ENCODE measurements around the gene CLMP.

The CLMP gene

GRCh38 chr11:123073343-123074057, 121.5 kb downstream of the CLMP start:
- H3K9ac ChIP-seq, result no peak overlapping the region
- no peak for TF ChIP-seq Cebpa-rat (IDR thresholded peaks at IDR 0.05)
- H3K4me2 ChIP-seq, result no peak overlapping the region
- H3K27me3 ChIP-seq, result no peaks in the 10 kb centered on the region
- H3K36me3 ChIP-seq, result no peaks in the 10 kb centered on the region
- H3K9me3 ChIP-seq (replicated peaks in 1 of 11), result no peaks in the 10 kb centered on the region
- H3K27ac ChIP-seq, result no peak overlapping the region
- no peak overlapping the region for H3K4me3 ChIP-seq
- H4K20me1 ChIP-seq, result no peaks in the 10 kb centered on the region
- peaks cover 28 to 41% (median 33%) of the 10 kb centered on the region in 10 experiments for H3K4me1 ChIP-seq

GRCh38 chr11:123072762-123073161, 122.3 kb downstream of the CLMP start:
- no peaks in the 10 kb centered on the region for H3K36me3 ChIP-seq
- no peak overlapping the region for H3K27ac ChIP-seq
- H3K4me2 ChIP-seq, result peak overlapping the region in 2 of 11 experiments; percentile 95 to 99; a peak in 3 of 22 replicates

GRCh38 chr11:123072332-123072761, 122.7 kb downstream of the CLMP start:
- H3K27ac ChIP-seq, result no peak overlapping the region
- H3K4me1 ChIP-seq, result peaks cover 38 to 50% (median 44%) of the 10 kb centered on the region in 10 experiments
- H3K36me3 ChIP-seq, result no peaks in the 10 kb centered on the region
- peak overlapping the region in 7 of 11 experiments; percentile 2 to 99 (median 43); a peak in 9 of 22 replicates for H3K4me2 ChIP-seq
- TF ChIP-seq Cebpa-rat (IDR thresholded peaks at IDR 0.05), result no peak
- H3K4me3 ChIP-seq, result no peak overlapping the region
- no peaks in the 10 kb centered on the region for H3K27me3 ChIP-seq
- H3K9me3 ChIP-seq (replicated peaks in 1 of 11), result no peaks in the 10 kb centered on the region
- H3K9ac ChIP-seq, result no peak overlapping the region
- H4K20me1 ChIP-seq, result no peaks in the 10 kb centered on the region

More at GRCh38 chr11:123072762-123073161, 122.3 kb downstream of the CLMP start:
- Histone ChIP-seq H3K9ac (no peak overlapping the region), H3K27me3 (no peaks in the 10 kb centered on the region), H3K4me1 (peaks cover 35 to 47% (median 40%) of the 10 kb centered on the region in 10 experiments), H4K20me1 (no peaks in the 10 kb centered on the region), H3K4me3 (no peak overlapping the region), H3K9me3 (replicated peaks in 1 of 11) (no peaks in the 10 kb centered on the region)
- TF ChIP-seq Cebpa-rat (IDR thresholded peaks at IDR 0.05), result no peak

- H3K27ac ChIP-seq, result peak overlapping the region; percentile 55 to 86 (median 79); a peak in 21 of 22 replicates
- peaks cover 51 to 67% (median 56%) of the 10 kb centered on the region in 10 experiments for H3K4me1 ChIP-seq
- no peaks in the 10 kb centered on the region for H3K27me3 ChIP-seq
- no peaks in the 10 kb centered on the region for H3K9me3 ChIP-seq (replicated peaks in 1 of 11)
- peak overlapping the region; percentile 77 to 99 (median 88) for H3K4me2 ChIP-seq
- H4K20me1 ChIP-seq, result no peaks in the 10 kb centered on the region
- TF ChIP-seq Cebpa-rat (IDR thresholded peaks at IDR 0.05), result no peak
- peak overlapping the region; percentile 45 to 64 (median 53) for H3K4me3 ChIP-seq
- no peaks in the 10 kb centered on the region for H3K36me3 ChIP-seq
- H3K9ac ChIP-seq, result peak overlapping the region; percentile 57 to 77 (median 72)
These were observed 124.9 kb downstream of the CLMP start for GRCh38 chr11:123069908-123070821.

- Histone ChIP-seq H3K4me1 (peaks cover 50 to 66% (median 61%) of the 10 kb centered on the region in 10 experiments), H3K9ac (peak overlapping the region in 2 of 11 experiments; percentile 100; a peak in 4 of 22 replicates), H3K4me2 (peak overlapping the region; percentile 10 to 95 (median 86); a peak in 20 of 22 replicates), H3K4me3 (no peak overlapping the region), H3K27me3 (no peaks in the 10 kb centered on the region), H3K27ac (peak overlapping the region in 9 of 11 experiments; percentile 31 to 100 (median 100); a peak in 14 of 22 replicates), H3K36me3 (peaks cover 7 to 12% (median 11%) of the 10 kb centered on the region in 11 experiments), H3K9me3 (replicated peaks in 1 of 11) (peaks cover 0 to 6% (median 0%) of the 10 kb centered on the region in 11 experiments; a peak in 7 of 22 replicates), H4K20me1 (peaks cover 12 to 14% (median 13%) of the 10 kb centered on the region in 11 experiments)
- no peak for TF ChIP-seq Cebpa-rat (IDR thresholded peaks at IDR 0.05)
These were observed 129.4 kb downstream of the CLMP start for GRCh38 chr11:123065621-123066020.

GRCh38 chr11:123063826-123064657, 131.0 kb downstream of the CLMP start:
- Histone ChIP-seq H3K27me3 (no peaks in the 10 kb centered on the region), H3K9me3 (replicated peaks in 1 of 11) (peaks cover 0 to 16% (median 3%) of the 10 kb centered on the region in 11 experiments; a peak in 7 of 22 replicates), H3K9ac (peak overlapping the region; percentile 98 to 100 (median 100)), H3K4me2 (peak overlapping the region; percentile 69 to 95 (median 89)), H4K20me1 (peaks cover 28 to 29% (median 29%) of the 10 kb centered on the region in 11 experiments), H3K27ac (peak overlapping the region; percentile 100), H3K36me3 (peaks cover 23 to 28% (median 27%) of the 10 kb centered on the region in 11 experiments), H3K4me1 (peaks cover 46 to 62% (median 52%) of the 10 kb centered on the region in 10 experiments), H3K4me3 (peak overlapping the region; percentile 77 to 98 (median 90))
- no peak for TF ChIP-seq Cebpa-rat (IDR thresholded peaks at IDR 0.05)

- H3K27me3 ChIP-seq, result no peaks in the 10 kb centered on the region
- H3K4me3 ChIP-seq, result peak overlapping the region; percentile 77 to 98 (median 90)
- peaks cover 37 to 38% (median 37%) of the 10 kb centered on the region in 11 experiments for H4K20me1 ChIP-seq
- H3K9me3 ChIP-seq (replicated peaks in 1 of 11), result peaks cover 0 to 16% (median 3%) of the 10 kb centered on the region in 11 experiments; a peak in 7 of 22 replicates
- peaks cover 32 to 37% (median 36%) of the 10 kb centered on the region in 11 experiments for H3K36me3 ChIP-seq
- H3K4me1 ChIP-seq, result peaks cover 46 to 62% (median 52%) of the 10 kb centered on the region in 10 experiments
- H3K27ac ChIP-seq, result peak overlapping the region; percentile 100
- peak overlapping the region; percentile 98 to 100 (median 100) for H3K9ac ChIP-seq
- TF ChIP-seq Cebpa-rat (IDR thresholded peaks at IDR 0.05), result peak in 10 of 11 experiments; percentile 61 to 90 (median 82); a peak in 17 of 22 replicates
- H3K4me2 ChIP-seq, result peak overlapping the region; percentile 69 to 95 (median 89)
These were observed 131.9 kb downstream of the CLMP start for GRCh38 chr11:123062892-123063825.

Data from BLaER1 treated with 17β-estradiol and CSF1 and Interleukin-3, amounts not matched to agents 10 nM and 100 nM (cell line).